ENCODE data around the gene LBX2.
"Not testable (repeated sequence)": the region's sequence is repeated elsewhere in the genome, so short reads cannot be mapped to it uniquely, and the experiment has no call there.

The LBX2 gene

DNA sequence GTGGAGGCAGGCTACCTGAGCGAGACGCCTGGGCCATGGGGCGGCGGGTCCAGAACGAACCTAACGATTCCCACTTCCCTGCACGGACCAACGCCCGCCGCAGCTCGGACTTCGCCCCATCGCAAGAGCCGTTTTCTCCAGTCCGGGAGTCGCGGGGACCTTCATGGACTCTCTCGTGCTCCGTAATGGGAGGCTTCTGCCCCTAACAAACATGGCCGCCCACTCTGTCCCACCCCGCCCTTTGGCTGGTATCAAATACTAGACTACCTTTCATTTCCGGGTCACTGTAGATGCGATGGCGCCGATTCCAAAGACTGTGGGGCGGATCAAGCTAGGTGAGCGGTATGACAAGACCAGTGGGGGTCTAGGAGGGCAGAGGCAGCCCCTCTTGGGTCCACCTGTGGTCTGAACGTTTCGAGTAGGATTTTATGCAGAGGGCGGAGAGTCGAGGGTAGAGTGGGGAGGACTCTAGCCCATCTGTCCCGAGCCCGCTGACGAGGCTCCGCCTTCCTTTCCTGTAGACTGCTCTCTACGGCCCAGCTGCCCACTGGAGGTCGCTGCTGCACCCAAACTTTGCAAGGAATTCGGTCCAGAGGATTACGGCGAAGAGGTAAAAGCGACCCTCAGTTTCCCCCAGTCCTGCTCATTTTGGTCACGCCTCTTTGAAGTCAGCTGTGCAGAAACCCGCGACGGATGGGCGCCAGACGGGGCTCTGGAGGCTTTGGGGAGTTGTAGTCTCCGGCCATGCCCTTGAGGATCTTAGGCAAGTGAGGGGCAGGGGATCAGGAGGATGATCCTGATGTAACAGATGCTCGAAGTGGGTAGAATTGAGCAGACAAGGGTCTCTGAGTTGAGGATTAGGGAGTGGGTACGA lies 16.4 kb downstream of the LBX2 start, which contains the start of the genes CCDC142 and TTC31:
TSS of gene CCDC142 (minus strand) at position 198 of the 874 bp plus-strand sequence. CDS start at position 37, 161 bp downstream.
TSS of gene TTC31 (plus strand) at position 281 of the 874 bp plus-strand sequence. CDS start at position 296, 15 bp downstream.
- peak; percentile 95 for DNase-seq (ENCODE audit: low spot score)

DNA sequence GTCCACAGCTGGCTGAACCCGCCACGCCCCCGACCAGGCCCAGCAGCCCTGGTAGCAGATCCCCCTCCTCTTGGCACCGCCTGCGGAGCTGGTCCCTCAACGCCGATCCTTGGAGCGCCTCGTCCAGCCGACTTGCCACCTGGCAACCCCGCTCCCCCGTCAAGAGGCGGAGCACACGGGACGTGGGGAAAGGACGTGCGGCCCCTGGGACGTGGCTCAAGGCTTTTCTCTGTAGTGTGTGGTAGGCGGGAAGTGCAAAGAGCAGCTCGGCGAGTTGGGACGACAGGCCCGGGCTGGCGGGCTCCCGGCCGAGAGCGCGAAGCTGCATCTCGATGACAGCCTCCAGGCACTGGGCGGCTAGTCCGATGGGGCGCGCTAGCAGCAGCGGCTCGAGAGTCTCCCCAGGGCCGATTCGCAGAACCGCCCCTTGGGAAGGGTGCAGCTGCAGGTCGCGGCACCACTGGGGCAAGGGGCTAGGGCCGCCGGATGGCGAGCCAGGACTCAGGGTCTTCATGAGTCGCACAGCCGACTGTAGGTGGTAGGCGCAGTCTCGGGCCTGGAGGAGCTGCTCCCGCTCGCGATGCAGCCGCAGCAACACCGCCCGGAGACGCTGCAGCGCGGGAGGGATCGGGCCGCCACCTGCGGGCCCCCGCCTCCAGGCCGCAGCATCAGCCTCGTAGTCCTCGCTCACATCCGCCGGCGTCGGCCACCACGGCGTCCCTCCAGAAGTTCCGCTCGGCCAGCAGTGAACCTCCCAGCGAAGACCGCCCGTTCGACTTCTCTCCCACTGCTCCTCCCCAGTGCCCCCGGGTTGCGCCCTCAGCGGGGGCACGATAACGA lies 17.2 kb downstream of the LBX2 start:
- DNase-seq (ENCODE audit: low spot score), result no peak

DNA sequence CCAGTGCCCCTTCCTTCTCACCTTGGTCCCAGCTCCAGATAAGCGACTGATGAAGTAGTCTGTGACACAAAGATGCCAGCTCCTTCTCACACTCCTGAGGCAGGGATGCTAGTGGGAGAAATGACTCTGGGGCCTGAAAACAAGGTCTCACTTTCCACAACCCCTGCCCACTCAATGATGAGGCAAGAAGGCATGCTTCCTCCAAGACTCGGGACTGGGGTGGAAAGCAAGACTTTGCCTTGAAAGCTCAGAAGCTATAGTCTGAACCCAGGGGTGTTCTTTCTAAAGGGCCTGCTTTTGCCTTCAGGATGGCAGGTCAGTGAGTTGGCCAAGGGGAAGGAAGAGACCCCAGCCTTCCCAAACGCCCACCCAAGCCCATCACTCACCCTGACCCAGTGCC lies 18.0 kb downstream of the LBX2 start:
- DNase-seq (ENCODE audit: low spot score), result no peak

DNA sequence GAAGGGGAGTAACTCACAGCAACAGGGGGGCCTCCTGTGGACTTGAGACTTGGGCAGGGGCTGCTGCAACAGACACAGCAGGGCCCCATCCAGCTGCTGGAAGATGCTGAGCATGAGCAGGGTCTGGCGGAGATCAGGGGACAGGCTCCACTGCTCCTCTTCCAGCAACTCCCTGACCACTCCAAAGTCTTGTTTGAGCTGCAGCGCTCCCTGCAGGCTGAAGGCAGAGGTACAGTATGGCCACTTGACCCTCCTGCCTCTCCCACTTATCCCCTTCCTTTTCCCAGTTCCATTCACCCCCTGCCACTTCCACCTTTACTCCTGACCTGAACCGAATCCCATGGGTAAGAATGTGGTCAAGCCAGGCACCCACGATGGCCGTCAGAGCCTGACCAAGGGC lies 24.5 kb downstream of the LBX2 start:
- no peak for DNase-seq (ENCODE audit: low spot score)

DNA sequence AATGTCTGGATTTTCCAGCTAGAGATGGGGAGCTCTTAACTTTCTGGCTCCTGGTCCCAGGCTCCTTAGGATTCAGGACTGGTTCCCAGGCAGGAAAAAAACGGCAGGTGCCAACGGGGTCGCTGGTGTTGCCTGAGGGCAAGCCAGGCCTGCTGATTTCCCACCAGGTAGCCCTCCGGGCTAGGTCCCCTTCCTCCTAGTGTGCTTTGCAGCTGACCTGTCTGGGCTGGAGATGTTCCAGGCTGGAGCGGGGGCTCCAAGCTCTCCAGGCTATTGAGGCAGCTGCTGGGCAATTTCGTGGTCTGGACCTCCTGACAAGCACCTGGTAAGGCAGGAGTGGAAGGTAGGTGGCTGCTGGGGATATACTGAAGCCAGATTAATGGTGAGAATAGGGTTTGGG lies 24.9 kb downstream of the LBX2 start:
- DNase-seq (ENCODE audit: low spot score), result no peak

DNA sequence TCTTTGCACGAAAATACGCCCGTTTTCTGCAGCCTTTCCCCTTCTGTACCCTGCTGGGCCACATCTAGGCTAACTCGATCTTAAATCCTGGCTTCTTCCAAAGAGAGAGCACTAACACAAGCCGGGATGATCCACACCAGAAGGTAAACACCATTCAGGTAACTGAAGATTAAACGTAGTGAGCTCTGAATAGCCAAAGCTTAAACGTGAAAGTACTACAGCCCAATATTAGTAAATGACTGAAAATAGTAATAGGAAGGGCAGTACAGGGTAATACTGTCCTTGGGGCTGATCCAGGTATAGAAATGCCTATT lies 26.5 kb downstream of the LBX2 start:
- DNase-seq (ENCODE audit: low spot score), result no peak

DNA sequence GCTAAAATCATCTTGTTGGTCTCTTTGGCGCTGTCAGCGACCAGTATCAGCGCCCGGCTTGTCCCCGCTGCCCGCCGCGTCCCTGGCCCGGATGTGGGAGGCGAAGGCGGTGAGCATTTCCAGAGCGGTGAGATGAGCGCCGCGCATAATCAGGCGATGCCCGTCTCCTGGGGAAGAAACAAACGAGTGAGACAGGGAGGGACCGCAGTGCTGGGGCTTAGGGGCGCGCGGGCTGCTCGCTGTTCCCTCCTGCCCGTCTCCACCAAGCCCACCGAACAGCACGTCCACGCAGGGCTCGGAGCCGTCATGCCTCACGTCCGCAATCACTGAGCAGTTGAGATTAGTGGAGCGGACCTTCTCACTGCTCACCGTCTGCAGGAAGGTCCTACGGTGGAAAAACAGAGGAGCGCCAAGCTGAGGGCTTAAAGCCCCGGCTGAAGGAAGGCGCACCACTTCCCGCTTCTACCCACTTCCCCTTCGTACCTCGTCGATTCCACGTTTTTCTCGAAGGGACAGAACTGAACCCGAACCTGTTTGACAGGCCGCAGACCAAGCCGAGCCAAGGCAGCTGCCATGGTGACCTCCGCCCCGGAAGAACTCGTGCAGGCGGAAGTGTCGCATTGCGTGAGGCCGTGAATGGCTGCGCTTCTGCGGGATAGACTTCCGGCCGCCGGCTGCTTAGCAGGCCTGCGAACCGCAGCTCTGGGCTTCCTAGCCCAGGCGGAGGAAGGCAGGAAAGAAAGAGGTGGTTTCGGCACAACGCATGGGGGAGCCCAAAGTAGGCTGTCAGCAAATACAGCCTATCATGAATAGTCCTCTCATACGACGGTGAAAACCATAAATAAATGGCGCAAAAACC lies 27.1 kb downstream of the LBX2 start, which contains the start of gene MRPL53:
TSS of gene MRPL53 (minus strand) at position 595 of the 859 bp plus-strand sequence. CDS start at position 575, 20 bp downstream.
- DNase-seq (ENCODE audit: low spot score), result peak; percentile 97

DNA sequence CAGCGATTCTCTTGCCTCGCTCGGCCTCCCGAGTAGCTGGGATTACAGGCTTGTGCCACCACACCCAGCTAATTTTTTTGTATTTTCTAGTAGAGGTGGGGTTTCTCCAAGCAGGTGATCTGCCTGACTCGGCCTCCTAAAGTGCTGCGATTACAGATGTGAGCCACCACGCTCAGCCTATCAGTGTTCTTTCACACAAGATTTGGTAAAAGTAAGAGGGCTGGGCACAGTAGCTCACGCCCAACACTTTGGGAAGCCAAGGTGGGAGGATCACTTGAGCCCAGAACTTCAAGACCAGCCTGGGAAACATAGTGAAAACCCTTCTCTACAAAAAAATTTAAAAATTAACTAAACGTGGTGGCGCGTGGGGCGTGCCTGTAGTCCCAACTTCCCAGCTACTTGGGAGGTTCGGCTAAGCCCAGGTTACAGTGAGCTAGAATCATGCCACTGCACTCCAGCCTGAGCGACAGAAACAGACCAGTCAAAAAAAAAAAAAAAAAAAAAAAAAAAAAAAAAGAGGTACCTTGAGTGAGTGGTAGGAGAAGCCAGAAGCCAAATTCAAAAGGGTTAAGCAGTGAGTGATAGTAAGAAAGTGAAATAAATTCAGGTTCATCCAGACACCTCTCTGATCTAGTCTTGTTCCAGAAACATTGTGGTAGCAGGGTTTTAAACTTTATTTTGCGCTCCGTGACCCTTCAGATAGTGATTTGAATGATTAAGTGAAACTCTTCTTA lies 27.9 kb downstream of the LBX2 start:
- no peak for DNase-seq (ENCODE audit: low spot score)

DNA sequence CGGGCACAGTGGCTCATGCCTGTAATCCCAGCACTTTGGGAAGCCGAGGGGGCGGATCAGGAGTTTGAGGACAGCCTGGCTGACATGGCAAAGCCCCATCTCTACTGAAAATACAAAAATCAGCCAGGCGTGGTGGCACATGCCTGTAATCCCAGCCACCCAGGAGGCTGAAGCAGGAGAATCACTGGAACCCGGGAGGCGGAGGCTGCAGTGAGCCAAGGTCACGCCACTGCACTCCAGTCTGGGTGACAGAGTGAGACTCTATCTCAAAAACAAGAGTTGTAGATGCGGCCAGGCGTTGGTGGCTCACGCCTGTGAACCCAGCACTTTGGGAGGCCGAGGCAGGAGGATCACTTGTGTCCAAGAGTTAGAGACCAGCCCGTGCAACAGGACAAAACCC lies 28.7 kb downstream of the LBX2 start:
- DNase-seq (ENCODE audit: low spot score), result not testable (repeated sequence)

DNA sequence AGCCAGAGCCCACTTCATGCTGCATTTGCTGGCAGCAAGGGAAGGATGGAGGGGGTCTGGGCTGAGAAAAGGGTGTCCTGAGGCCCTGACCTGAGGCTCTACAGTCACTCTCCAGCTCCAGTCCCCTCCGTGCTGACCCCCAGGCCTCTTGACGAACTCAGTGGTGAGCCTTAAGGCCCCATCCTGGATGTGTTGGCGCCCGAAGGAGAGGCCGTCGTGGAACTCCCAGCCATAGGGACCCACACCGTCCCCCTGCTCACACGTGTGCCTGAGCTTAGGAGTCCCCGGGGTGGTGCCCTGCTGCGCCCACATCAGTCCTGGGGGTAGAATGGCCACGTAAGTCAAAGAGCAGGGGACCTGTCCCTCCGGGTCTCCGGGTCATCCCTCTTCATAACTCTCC lies 35.0 kb downstream of the LBX2 start:
- no peak for DNase-seq (ENCODE audit: low spot score)

DNA sequence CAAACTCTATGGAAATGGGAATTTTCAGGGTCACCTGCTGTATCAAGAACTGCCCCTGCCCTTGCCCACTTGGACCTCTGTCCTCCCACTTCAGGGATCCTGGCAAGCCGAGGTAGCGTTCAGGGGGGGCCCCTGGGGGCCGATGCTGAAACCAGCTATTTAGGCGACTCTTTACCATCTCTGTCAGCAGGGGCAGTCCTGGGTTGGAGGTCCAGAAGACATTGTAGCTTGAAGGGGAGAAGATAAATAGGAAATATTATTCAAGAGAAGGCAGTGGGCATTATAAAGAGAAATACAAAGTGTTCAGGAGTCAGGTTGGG lies 36.7 kb downstream of the LBX2 start:
- no peak for DNase-seq (ENCODE audit: low spot score)

DNA sequence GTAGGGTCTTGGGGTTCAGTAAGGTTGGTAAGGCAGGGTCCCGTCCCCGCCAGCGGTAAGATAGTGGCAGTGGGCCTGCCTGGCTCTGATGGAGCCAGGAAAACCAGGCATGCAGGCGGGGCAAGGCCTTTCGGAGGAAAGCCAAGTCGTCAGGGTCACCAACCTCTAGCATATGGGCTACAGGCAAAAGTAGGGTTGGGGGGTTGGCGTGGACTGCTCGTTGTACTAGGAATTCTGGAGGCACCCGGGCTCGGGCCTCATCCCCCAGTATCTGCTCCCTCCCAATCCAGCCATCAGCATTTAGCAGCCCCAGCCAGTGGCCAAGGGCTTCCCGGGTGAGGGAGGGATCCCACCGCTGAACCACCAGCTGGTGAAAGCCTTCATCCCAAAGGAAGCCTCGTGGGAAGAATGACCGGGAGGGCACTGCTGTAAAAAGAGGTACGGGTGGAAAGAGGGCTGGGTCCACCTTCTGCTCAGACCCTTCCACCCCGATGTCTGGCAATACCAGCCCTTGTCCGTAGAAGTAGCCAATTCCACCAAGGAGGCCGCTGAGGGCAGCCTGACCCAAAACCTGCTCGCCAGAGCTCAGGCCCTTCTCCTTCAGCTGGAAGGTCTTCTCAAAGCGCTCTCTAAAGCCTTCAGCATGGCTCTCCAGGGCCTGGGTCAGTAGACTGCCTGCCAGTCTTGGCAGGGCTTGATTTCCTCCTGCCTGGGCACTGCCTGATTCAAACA lies 37.2 kb downstream of the LBX2 start:
- DNase-seq (ENCODE audit: low spot score), result no peak

DNA sequence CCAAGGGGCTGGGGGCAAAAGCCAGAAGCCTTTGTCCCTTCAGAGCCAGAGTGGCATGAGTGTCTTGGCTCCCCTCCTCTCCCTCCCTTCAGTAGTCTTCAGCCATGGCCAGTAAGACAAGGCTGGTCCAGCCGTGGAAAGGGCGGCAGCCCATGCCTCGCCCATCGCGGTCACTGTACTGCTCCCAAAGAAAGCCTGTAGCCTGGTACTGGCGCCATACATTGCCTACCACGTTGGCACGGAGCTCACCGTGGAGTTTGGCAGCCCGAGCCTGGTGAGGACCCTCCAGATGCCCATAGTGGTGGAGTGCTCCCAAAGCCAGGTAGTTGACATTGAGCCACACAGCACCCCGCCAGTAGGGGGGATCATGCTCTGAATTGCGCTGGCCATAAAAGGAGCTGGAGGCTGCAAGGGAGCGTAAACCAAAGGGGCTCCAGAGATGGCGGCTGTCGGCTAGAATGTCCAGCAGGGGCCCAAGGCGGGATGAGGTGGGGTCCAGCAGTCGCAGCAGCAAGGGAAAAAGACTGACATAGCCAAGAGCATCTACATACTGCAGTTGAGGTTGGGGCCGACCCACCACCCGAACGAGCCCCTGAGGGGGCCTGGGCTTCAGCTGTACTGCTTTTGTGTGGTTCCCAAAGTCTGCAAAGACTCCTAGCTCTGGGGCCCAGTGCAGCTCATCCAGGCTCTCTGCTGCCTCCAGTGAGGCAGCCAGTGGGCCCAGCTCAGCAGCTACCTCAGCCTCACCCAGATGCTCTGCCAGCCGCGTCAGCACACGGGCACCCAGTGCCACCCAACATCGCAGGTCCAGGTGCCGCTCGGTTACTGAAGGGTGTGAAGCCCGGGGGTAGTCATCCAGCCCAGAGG lies 38.0 kb downstream of the LBX2 start:
- DNase-seq (ENCODE audit: low spot score), result no peak

DNA sequence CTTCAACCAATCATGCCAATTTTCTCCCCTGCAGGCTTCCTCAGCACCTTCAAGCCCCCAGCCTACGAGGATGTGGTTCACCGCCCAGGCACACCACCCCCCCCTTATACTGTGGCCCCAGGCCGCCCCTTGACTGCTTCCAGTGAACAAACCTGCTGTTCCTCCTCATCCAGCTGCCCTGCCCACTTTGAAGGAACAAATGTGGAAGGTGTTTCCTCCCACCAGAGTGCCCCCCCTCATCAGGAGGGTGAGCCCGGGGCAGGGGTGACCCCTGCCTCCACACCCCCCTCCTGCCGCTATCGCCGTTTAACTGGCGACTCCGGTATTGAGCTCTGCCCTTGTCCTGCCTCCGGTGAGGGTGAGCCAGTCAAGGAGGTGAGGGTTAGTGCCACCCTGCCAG lies 39.2 kb downstream of the LBX2 start:
- not testable (repeated sequence) for DNase-seq (ENCODE audit: low spot score)

DNA sequence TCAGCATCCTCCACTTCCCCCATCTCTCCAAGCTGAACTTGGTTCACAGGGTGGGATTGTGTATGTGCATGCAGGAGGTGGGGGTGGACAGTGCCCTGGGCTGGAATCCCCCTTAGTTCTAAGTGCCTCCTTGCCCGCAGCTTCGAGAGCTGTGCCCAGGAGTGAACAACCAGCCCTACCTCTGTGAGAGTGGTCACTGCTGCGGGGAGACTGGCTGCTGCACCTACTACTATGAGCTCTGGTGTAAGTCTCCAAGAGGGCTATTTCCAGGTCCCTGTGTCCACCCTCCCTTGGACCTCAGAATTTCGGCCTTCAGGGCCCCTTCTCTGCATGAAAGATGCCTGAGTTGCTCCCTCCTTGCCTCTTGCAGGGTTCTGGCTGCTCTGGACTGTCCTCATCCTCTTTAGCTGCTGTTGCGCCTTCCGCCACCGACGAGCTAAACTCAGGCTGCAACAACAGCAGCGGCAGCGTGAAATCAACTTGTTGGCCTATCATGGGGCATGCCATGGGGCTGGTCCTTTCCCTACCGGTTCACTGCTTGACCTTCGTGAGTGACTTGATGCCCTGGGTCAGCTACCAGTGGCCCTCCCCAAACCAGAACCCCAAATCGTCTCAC lies 39.8 kb downstream of the LBX2 start:
- not testable (repeated sequence) for DNase-seq (ENCODE audit: low spot score)

DNA sequence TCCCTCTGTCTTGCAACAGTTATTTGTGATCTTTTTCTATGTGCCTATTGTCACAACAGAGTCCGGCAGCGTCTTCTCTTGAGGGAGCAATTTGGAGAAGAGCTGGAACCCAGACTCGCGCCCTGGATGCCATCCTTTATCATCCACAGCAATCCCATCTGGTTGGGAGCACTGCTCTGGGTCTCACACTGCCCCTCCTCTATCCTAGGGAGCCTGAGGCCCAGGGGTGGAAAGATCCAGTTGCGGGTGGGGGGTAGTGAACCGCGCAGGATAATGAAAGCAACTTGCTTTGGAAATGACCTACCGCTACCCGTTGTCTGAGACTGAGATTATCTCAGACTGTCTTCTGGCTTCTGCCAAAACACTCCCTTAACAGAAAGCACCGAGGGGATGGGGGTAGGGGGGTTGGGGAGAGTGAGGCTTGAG lies 40.5 kb downstream of the LBX2 start:
- DNase-seq (ENCODE audit: low spot score), result no peak

DNA sequence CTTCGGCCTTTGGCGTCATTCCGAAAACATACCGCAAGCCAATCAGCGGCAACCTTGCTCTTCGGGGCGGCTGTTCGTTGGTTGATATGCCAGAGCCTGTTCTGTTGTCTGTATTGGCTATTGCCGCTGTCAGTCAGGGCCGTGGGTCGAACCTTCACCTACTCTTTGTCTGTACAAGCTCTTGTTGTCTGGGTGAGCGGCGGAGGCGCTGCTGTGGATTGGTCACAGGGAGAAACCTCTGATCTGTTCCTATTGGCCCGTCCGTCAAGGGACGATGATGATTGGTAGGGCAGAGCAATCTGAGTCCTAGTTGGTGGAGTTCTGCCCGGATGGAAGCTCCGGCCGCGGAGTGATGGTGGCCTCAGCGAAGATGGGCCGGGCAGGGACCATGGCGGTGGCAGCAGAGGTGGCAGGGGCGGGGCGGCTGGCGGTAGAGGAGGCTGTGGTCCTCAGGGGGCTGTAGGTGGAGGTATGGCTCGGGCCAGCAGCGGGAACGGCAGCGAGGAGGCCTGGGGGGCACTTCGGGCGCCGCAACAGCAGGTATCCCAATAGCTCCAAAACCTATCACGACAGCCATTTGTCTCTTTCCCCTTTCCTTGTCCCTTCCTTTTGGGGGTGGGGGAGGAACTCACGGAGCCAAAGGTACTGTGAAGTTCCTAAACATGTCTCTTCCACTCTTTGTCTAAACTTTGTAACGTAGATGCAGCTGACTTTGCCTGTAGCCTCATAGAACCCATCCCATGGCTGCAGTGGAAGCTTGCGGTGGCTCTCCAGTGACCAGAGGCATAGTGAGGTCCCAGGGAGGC lies 41.1 kb downstream of the LBX2 start, which contains the start of gene WBP1:
TSS of gene WBP1 (plus strand) at position 307 of the 806 bp plus-strand sequence. CDS start at position 472, 165 bp downstream.
- DNase-seq (ENCODE audit: low spot score), result peak; percentile 100

DNA sequence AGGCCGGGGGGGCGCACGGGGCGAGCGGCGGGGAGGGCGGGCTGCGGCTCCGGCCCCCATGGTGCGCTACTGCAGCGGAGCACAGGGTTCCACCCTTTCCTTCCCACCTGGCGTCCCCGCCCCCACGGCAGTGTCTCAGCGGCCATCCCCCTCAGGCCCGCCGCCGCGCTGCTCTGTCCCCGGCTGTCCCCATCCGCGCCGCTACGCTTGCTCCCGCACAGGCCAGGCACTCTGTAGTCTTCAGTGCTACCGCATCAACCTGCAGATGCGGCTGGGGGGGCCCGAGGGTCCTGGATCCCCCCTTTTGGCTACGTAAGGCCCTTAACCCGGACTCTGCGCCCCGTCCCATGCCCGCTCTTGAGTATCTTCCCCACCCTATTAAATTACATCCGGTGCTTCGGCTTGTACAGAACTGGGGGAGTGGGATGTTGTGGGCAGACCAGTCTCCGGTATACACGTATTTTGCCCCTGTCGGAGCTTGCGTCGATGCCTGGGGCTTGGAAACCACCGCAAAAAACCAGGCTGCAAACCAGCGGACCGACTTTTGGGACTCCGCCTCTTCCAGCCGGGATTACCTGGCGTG lies 41.8 kb downstream of the LBX2 start:
- DNase-seq (ENCODE audit: low spot score), result peak; percentile 77

Measured in activated CD4-positive, alpha-beta T cell treated with anti-CD3 and anti-CD28 coated beads, Interleukin-2, Interleukin-4, amounts not matched to agents 100 ng/mL and 50 ng/mL, durations not matched to agents 16 hours and 8 hours (primary cell).